GM12873 (cell line): ENCODE measurements around the gene FABP7.

Experiments
- TF ChIP-seq, protein P1 (sequence below): IDR thresholded peaks from 2 replicates; pipeline ENCODE4 v1.5.1; 2012; ENCODE audit warnings: low read depth, mild to moderate bottlenecking, moderate library complexity, low read length, control low read depth; ENCODE audit not compliant: insufficient read depth; ENCODE audit errors: missing control alignments

Gene FABP7

DNA sequence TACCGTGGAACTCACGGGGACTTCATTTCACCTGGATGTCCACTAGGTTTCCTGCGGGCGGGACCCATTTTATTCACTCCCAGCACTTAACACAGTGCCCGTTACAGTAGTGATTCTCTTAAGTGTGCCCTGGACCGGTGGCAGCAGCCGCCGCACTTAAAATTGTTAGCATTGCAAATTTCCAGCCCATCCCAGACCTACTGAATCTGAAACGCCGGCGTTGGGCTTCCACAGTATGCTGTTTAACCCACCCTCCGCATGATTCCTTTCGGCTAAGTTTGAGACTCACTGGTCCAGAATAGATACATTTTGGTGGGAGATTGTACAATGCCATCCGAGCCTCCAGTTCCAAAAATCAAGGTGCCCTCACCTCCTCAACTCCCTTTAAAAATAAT is 10.5 kb downstream of the FABP7 start:
- TF ChIP-seq, protein P1, sequence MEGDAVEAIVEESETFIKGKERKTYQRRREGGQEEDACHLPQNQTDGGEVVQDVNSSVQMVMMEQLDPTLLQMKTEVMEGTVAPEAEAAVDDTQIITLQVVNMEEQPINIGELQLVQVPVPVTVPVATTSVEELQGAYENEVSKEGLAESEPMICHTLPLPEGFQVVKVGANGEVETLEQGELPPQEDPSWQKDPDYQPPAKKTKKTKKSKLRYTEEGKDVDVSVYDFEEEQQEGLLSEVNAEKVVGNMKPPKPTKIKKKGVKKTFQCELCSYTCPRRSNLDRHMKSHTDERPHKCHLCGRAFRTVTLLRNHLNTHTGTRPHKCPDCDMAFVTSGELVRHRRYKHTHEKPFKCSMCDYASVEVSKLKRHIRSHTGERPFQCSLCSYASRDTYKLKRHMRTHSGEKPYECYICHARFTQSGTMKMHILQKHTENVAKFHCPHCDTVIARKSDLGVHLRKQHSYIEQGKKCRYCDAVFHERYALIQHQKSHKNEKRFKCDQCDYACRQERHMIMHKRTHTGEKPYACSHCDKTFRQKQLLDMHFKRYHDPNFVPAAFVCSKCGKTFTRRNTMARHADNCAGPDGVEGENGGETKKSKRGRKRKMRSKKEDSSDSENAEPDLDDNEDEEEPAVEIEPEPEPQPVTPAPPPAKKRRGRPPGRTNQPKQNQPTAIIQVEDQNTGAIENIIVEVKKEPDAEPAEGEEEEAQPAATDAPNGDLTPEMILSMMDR: no peak

DNA sequence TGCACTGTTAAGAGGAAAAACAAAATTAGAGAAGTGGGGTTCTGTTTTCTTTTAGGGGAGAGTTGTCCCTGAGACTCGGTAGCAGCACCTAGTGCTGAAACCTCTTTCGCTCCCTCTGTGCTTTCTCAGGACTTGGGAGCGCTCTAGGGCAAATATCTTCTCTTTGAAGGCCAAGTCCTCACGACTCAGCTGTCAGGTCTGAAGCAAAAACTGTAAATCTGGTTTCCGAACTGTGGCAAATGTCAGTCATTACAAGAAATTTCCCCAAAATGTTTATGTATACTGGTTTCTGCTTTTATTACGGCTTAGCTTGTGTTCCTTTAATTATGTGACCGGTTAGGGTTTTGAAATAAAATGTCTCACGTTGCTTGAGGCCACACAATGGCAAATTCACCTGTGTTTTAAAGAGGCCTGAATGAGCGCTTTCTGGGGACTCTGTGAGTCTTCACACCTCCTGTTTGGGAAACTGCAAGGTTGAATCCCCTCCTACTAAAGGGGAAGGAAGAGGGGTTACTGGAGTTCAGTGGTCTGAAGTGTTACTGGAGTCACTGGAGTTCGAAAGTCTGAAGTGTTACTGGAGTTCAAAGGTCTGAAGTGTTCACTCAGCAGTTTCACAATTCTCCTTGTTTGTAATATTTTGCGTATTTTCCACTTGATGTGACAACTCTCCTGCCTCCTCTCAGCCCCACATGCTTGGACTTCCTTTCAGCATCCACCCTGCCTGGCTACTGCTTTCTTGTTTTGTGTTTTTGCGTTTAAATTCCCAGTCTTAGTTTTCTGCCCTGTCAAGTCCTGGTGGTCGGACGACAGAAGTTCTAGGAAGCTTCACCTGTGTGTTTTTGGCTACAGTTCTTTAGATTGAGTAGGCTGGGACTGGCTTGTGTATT is 11.2 kb downstream of the FABP7 start:
- TF ChIP-seq, protein P1: no peak

DNA sequence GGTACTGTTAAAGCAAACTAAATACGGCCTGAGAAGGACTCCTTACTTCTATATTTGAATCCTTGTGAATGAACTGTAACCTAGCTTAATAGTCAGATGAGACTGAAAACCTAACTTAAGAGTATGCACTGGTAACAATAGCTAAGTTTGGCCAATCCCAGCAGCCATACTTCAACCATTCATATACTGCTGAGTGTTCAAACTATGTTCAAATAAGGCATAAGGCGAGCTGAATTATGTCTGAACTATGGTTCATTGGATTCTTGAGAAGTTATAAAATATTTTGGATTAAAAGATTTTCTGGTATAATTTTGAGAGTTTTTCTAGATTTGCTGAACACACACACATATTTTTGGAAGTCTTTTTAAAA is 11.8 kb downstream of the FABP7 start:
- TF ChIP-seq, protein P1: no peak

DNA sequence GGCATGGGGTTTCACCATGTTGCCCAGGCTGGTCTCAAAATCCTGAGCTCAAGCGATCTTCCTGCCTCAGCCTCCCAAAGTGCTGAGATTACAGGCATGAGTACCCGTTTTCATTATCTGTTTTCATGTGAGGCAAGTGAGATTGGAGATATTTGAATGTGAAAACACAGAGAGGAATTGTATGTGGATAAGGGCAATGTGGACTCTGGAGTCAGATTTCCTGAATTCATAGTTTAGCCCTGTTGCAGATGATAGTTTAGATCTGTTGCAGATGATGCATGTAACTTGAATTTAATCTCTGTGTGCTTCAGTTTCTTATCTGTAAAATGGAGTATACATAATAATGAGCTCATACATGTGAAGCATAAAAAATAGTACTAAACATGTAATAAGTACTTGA is 13.2 kb downstream of the FABP7 start:
- TF ChIP-seq, protein P1: no peak

DNA sequence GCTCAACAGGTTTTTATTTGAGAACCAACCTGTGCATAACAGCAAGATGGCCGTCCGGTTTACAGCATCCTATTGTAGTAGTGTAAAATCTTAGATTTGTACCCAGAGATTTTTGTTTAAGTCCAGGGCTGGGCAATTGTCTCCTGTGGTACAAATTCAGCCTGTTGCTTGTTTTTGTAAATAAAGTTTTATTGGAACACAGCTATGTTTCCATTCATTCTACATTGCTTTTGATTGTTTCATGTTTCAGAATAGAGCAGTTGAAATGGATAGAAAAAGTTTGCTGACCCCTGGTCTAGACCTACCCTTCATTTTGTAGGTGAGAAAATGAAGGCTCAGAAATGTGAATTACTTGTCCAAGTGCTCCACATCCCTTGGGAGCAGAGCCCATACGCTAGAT is 18.0 kb downstream of the FABP7 start:
- TF ChIP-seq, protein P1: no peak

DNA sequence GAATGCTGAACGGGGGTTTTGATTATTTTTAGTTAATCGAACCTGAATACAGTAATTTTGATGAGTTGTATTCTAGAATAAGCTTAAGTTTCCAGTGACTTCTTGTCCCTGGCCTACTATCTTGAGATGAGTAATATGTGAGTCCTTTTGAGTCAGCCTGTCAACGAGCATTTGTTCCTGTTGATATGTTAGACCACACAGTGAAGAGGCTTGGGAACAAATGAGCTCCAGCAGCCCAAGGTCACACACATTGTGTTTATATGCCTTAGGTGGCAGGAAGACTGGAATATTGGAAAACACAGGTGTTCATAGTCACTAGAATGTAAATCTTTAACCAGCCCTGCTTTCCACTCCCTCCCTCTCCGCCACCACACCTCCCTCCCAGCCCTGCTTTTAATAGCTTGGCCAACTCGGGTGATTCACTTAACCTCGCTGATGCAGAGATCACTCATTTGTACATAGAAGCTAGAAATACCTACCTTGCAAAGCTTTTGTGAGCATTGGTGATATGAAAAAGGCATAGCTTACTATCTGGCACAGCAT is 18.7 kb downstream of the FABP7 start:
- TF ChIP-seq, protein P1: no peak

DNA sequence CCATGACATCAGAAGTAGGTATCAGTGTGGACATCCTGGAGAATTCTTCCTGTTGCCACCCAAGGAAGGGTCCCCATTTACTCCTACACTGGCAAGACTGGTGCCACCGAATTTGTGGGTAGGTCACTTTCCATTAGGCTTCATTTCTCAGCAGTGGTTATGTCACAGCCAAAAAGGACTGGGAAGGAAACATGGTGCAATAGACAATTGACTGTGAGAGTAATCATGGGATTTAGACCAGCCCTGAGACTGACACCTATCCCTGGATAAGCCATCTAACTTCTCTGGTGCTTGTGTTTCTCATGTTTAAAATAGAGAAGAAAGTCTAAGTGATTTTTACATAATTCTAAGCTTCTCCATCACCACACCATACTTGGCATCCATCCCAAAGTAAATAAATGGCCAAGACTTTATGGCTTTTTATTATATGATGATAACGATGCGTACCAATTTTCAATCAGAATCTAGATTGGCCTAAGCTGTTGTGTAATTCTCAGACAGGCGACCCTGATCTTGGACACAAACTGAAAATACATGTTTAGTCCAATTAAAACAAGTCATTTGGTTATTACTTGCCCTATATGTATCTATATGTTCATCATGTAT is 19.7 kb downstream of the FABP7 start:
- TF ChIP-seq, protein P1: no peak
